A549 (cell line): ENCODE measurements around the gene NMNAT2. TPM values are rescaled to one million over a fixed set of nuclear protein-coding genes. Genes with fewer than 3 reads are reported as not detected.

ENCODE experiments used
- ATAC-seq, 2 experiments: fragments of 200-7000 bp in 1 of 2; fragments of >200 bp in 1 of 2; cut with Nextera tagmentation in 1 of 2; cut with Tn5 transposase in 1 of 2; 3 replicates each; pipeline versions ENCODE4 v1.8.0 to v1.9.1; 2018 to 2020; ENCODE audit warnings: mild to moderate bottlenecking in 1 of 2, moderate library complexity in 1 of 2
- CTCF ChIA-PET: fragments of 300-600 bp; sonication (Branson Sonifier 250); formaldehyde crosslinking; extraction: SDS; loops from one replicate; lab custom pipeline; 2021; ENCODE audit warnings: antibody characterized with exemption, inconsistent platforms; lab: Yijun Ruan, JAX
- POLR2A ChIA-PET: fragments of 350-600 bp; formaldehyde crosslinking; extraction: SDS; loops from one replicate; lab custom pipeline; 2021; ENCODE audit warnings: antibody characterized with exemption, inconsistent platforms; lab: Yijun Ruan, JAX
- DNase-seq, 2 experiments: peaks; one replicate each; pipeline versions ENCODE4 v3.0.0 to v3.0.0-alpha.2; 2011 to 2016; ENCODE audit warnings: low read depth in 1 of 2, low spot score in 1 of 2
- FAIRE-seq: peaks from 2 replicates; lab custom pipeline; 2011; peaks lifted over from hg19 to GRCh38; lab: Jason Lieb, UNC
- H3K27ac ChIP-seq, 2 experiments: fragments of >200 bp; sonication (Bioruptor Twin); formaldehyde crosslinking; 3 replicates each; pipeline ENCODE4 v1.5.1; 2016 to 2017
- H3K4me1 ChIP-seq: fragments of >200 bp; sonication (Bioruptor Twin); formaldehyde crosslinking; 3 replicates; pipeline ENCODE4 v1.6.1; 2016
- H3K4me2 ChIP-seq: fragments of >200 bp; sonication (Bioruptor Twin); formaldehyde crosslinking; 3 replicates; pipeline ENCODE4 v1.6.1; 2016
- H3K4me3 ChIP-seq: fragments of >200 bp; sonication (Bioruptor Twin); formaldehyde crosslinking; 3 replicates; pipeline ENCODE4 v1.5.1; 2016
- H3K9me3 ChIP-seq: fragments of >200 bp; sonication (Bioruptor Twin); formaldehyde crosslinking; 3 replicates; pipeline ENCODE4 v1.6.1; 2016
- BCL3 ChIP-seq: fragments of >200 bp; sonication (Bioruptor Twin); formaldehyde crosslinking; IDR thresholded peaks from 3 replicates; pipeline ENCODE4 v1.6.1; 2016
- CBX8 ChIP-seq: fragments of 200-600 bp; sonication (generic); IDR thresholded peaks from 2 replicates; pipeline ENCODE4 v1.6.1; 2016
- CEBPB ChIP-seq, 2 experiments: fragments of >200 bp in 1 of 2; sonication (Bioruptor Twin) in 1 of 2; formaldehyde crosslinking in 1 of 2; IDR thresholded peaks; 2 replicates each; pipeline ENCODE4 v1.6.1; 2012 to 2016
- CHD2 ChIP-seq: fragments of 150-350 bp; IDR thresholded peaks from 2 replicates; pipeline ENCODE4 v1.6.1; 2014; ENCODE audit warnings: low read length; ENCODE audit not compliant: partially characterized antibody
- EHF ChIP-seq: fragments of 250-450 bp; sonication (Bioruptor Pico); IDR thresholded peaks from 2 replicates; pipeline ENCODE4 v1.5.0; 2020; ENCODE audit warnings: mild to moderate bottlenecking
- EP300 ChIP-seq, 2 experiments: fragments of >200 bp; sonication (Bioruptor Twin); formaldehyde crosslinking; IDR thresholded peaks; 2 replicates in 1 of 2; 3 replicates in 1 of 2; pipeline ENCODE4 v1.6.1; 2016 to 2017
- FOSB ChIP-seq: fragments of 250-450 bp; sonication (Bioruptor Pico); IDR thresholded peaks from 2 replicates; pipeline ENCODE4 v1.5.0; 2020; ENCODE audit warnings: mild to moderate bottlenecking, moderate library complexity
- FOXS1 ChIP-seq: fragments of 250-450 bp; sonication (Bioruptor Pico); IDR thresholded peaks from 2 replicates; pipeline ENCODE4 v1.5.0; 2020; ENCODE audit warnings: mild to moderate bottlenecking, moderate library complexity
- HES2 ChIP-seq: fragments of >200 bp; sonication (Bioruptor Twin); formaldehyde crosslinking; IDR thresholded peaks from 2 replicates; pipeline ENCODE4 v1.6.1; 2016
- HMGXB4 ChIP-seq: fragments of 250-450 bp; sonication (Bioruptor Pico); IDR thresholded peaks from 2 replicates; pipeline ENCODE4 v1.5.0; 2021; ENCODE audit warnings: mild to moderate bottlenecking, moderate library complexity, borderline replicate concordance
- JUN ChIP-seq, 2 experiments: fragments of >200 bp; sonication (Bioruptor Twin); formaldehyde crosslinking; IDR thresholded peaks; 2 replicates in 1 of 2; 3 replicates in 1 of 2; pipeline ENCODE4 v1.6.1; 2016 to 2017
- JUNB ChIP-seq: fragments of >200 bp; sonication (Bioruptor Twin); formaldehyde crosslinking; IDR thresholded peaks from 2 replicates; pipeline ENCODE4 v1.6.1; 2016
- MAFK ChIP-seq: fragments of 450-650 bp; IDR thresholded peaks from 2 replicates; pipeline ENCODE4 v1.6.1; 2014; ENCODE audit not compliant: partially characterized antibody
- MAX ChIP-seq: IDR thresholded peaks from 2 replicates; pipeline ENCODE4 v1.6.1; 2012
- MYC ChIP-seq: IDR thresholded peaks from 2 replicates; pipeline ENCODE4 v1.6.1; 2012; ENCODE audit warnings: mild to moderate bottlenecking, inconsistent platforms, low read length, improper control_type of control experiment, borderline replicate concordance
- POLR2A ChIP-seq: IDR thresholded peaks from 2 replicates; pipeline ENCODE4 v1.6.1; 2012; ENCODE audit warnings: mild to moderate bottlenecking, low read length
- POLR2AphosphoS2 ChIP-seq: conservative IDR thresholded peaks from 2 replicates; pipeline ENCODE4 v1.6.1; 2012; ENCODE audit warnings: low read length, improper control_type of control experiment, inconsistent platforms
- RARB ChIP-seq: fragments of 250-450 bp; sonication (Bioruptor Pico); IDR thresholded peaks from 2 replicates; pipeline ENCODE4 v1.8.0; 2021; ENCODE audit warnings: mild to moderate bottlenecking, moderate library complexity
- RCOR1 ChIP-seq: fragments of 150-350 bp; IDR thresholded peaks from 2 replicates; pipeline ENCODE4 v1.6.1; 2014; ENCODE audit warnings: antibody characterized with exemption, low read length, low read depth
- SMC3 ChIP-seq: fragments of >200 bp; sonication (Bioruptor Twin); formaldehyde crosslinking; IDR thresholded peaks from 3 replicates; pipeline ENCODE4 v1.6.1; 2018; ENCODE audit warnings: inconsistent platforms
- SREBF2 ChIP-seq: fragments of 450-650 bp; IDR thresholded peaks from 2 replicates; pipeline ENCODE4 v1.6.1; 2014; ENCODE audit warnings: mild to moderate bottlenecking, moderate library complexity
- TFCP2L1 ChIP-seq: fragments of 250-450 bp; sonication (Bioruptor Pico); IDR thresholded peaks from 2 replicates; pipeline ENCODE4 v1.5.0; 2021; ENCODE audit warnings: mild to moderate bottlenecking
- TP53 ChIP-seq: fragments of 250-450 bp; sonication (Bioruptor Pico); IDR thresholded peaks from 2 replicates; pipeline ENCODE4 v1.5.0; 2021; ENCODE audit warnings: mild to moderate bottlenecking, moderate library complexity
- USF2 ChIP-seq: fragments of 450-650 bp; IDR thresholded peaks from 2 replicates; pipeline ENCODE4 v1.6.1; 2014; ENCODE audit warnings: antibody characterized with exemption
- ZC3H11A ChIP-seq: fragments of 450-650 bp; IDR thresholded peaks from 2 replicates; pipeline ENCODE4 v1.6.1; 2014; ENCODE audit warnings: antibody characterized with exemption, mild to moderate bottlenecking
- ZFP36 ChIP-seq: fragments of 450-650 bp; IDR thresholded peaks from 2 replicates; pipeline ENCODE4 v1.6.1; 2014; ENCODE audit warnings: borderline replicate concordance; ENCODE audit not compliant: partially characterized antibody
- ZSCAN20 ChIP-seq: fragments of 250-450 bp; sonication (Bioruptor Pico); IDR thresholded peaks from 2 replicates; pipeline ENCODE4 v1.8.0; 2022; ENCODE audit warnings: mild to moderate bottlenecking, moderate library complexity
- WGBS: methylation state at CpG from one replicate; pipeline ENCODE4 v1.1.6; 2017; ENCODE audit errors: missing lambda C conversion rate; 5-methylcytosine and 5-hydroxymethylcytosine counted together
- polyA plus RNA-seq, 4 experiments: library from polyadenylated mRNA; depleted of rRNA in 3 of 4; stranded (reverse); fragments of >200 nt; fragmentation: RNase III in 1 of 4; extraction: RNeasy Plus Mini Kit Qiagen cat#74134 plus additional on column Dnase treatment in 1 of 4; gene quantifications; 2 replicates in 3 of 4; 3 replicates in 1 of 4; pipeline ENCODE4 v1.2.3, GENCODE V29; 2011 to 2017
- TF ChIP-seq, protein P1 (sequence below): fragments of >200 bp; sonication (Bioruptor Twin); formaldehyde crosslinking; IDR thresholded peaks from 3 replicates; pipeline ENCODE4 v1.5.1; 2016
- TF ChIP-seq, protein P2 (sequence below): fragments of 200-600 bp; sonication (generic); IDR thresholded peaks from 2 replicates; pipeline ENCODE4 v1.6.1; 2016; ENCODE audit warnings: antibody characterized with exemption, mild to moderate bottlenecking, moderate library complexity

The NMNAT2 gene
- polyA plus RNA-seq, 2 of the 4 experiments (the other 2 are of a cell fraction) = 0.16 to 0.63 TPM

DNA sequence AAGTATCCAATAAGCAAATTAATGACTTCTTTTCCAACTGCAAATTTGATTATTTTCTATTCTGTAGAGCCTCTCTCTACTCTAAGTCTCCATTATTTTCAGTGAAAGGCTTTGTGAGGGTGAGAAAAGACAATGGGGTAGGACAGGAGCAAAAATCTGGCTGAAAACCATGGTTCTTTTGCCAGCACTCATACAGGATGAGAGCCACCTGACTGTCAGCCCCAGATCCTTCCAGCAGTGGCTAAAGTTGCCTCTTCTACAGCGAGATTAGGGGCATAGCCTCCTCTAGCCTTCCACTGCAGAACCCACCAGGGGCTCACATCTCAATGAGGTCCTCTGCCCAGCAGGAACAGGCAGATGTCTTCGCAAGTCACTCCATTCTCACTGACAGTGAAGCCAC lies 23.7 kb downstream of the NMNAT2 start (continued):
- no peak for TF ChIP-seq RARB (CRISPR knock-in tag)

DNA sequence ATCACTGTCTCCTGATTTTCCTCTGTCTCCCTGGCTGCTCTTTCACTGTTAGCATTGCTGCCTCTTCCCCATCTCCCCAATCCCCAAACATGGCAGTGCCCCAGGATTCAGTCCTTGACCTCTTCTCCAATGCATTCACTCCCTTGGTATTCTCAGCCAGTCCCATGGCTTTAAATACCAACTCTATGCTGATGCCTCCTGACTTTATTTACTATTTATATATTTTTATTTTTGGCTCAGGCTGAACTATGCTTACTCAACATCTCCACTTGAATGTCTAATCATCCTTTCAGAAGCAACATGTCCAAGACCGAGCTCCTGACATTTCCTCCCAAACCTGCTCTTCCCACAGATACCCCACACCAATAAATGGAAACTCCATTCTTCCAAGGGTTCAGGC lies 26.3 kb downstream of the NMNAT2 start:
- no peak overlapping the region for H3K4me3 ChIP-seq
- 12% methylated on average over 1 of the region's 1 CpG for WGBS
- ATAC-seq = no peak
- no peaks in the 10 kb centered on the region for H3K9me3 ChIP-seq
- ChIA-PET CTCF (no interaction called here), POLR2A (no interaction called here)
- no peak for FAIRE-seq
- H3K4me2 ChIP-seq = no peak overlapping the region
- no peak overlapping the region for H3K27ac ChIP-seq
- DNase-seq = no peak
- TF ChIP-seq EHF (CRISPR knock-in tag) = no peak
- TF ChIP-seq MAFK = no peak
- no peak for TF ChIP-seq POLR2A
- TF ChIP-seq HES2 = no peak
- no peak for TF ChIP-seq MAX
- no peak for TF ChIP-seq TP53 (CRISPR knock-in tag)
- TF ChIP-seq SREBF2 = no peak
- no peak for TF ChIP-seq CHD2
- TF ChIP-seq, protein P1, sequence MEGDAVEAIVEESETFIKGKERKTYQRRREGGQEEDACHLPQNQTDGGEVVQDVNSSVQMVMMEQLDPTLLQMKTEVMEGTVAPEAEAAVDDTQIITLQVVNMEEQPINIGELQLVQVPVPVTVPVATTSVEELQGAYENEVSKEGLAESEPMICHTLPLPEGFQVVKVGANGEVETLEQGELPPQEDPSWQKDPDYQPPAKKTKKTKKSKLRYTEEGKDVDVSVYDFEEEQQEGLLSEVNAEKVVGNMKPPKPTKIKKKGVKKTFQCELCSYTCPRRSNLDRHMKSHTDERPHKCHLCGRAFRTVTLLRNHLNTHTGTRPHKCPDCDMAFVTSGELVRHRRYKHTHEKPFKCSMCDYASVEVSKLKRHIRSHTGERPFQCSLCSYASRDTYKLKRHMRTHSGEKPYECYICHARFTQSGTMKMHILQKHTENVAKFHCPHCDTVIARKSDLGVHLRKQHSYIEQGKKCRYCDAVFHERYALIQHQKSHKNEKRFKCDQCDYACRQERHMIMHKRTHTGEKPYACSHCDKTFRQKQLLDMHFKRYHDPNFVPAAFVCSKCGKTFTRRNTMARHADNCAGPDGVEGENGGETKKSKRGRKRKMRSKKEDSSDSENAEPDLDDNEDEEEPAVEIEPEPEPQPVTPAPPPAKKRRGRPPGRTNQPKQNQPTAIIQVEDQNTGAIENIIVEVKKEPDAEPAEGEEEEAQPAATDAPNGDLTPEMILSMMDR = no peak
- no peak for TF ChIP-seq JUNB
- no peak for TF ChIP-seq ZC3H11A
- TF ChIP-seq USF2 = no peak
- TF ChIP-seq JUN (IDR thresholded peaks at IDR 0.05) = no peak
- TF ChIP-seq ZSCAN20 = no peak
- TF ChIP-seq HMGXB4 (CRISPR knock-in tag) = no peak
- no peak for TF ChIP-seq POLR2AphosphoS2
- no peaks in the 10 kb centered on the region for H3K4me1 ChIP-seq

GRCh38 chr1:183390561-183390960 lies 27.6 kb downstream of the NMNAT2 start:
- no peak overlapping the region for H3K27ac ChIP-seq
- 35% methylated on average over 3 of the region's 3 CpGs for WGBS
- no peak for DNase-seq
- no peaks in the 10 kb centered on the region for H3K4me1 ChIP-seq
- no peak for ATAC-seq
- no peak overlapping the region for H3K4me2 ChIP-seq
- no peak overlapping the region for H3K4me3 ChIP-seq
- POLR2A ChIA-PET = no interaction called here
- no peak for FAIRE-seq
- CTCF ChIA-PET = no interaction called here
- H3K9me3 ChIP-seq = no peaks in the 10 kb centered on the region
- TF ChIP-seq RARB (CRISPR knock-in tag) = no peak
- no peak for TF ChIP-seq MYC
- no peak for TF ChIP-seq HES2
- no peak for TF ChIP-seq CEBPB (IDR thresholded peaks at IDR 0.05)
- no peak for TF ChIP-seq FOSB (CRISPR knock-in tag)
- no peak for TF ChIP-seq ZFP36
- no peak for TF ChIP-seq CHD2
- TF ChIP-seq TFCP2L1 (CRISPR knock-in tag) = no peak
- TF ChIP-seq FOXS1 (CRISPR knock-in tag) = no peak
- no peak for TF ChIP-seq BCL3
- no peak for TF ChIP-seq CBX8
- no peak for TF ChIP-seq POLR2A
- no peak for TF ChIP-seq RCOR1
- no peak for TF ChIP-seq EP300 (IDR thresholded peaks at IDR 0.05)
- TF ChIP-seq, protein P2, sequence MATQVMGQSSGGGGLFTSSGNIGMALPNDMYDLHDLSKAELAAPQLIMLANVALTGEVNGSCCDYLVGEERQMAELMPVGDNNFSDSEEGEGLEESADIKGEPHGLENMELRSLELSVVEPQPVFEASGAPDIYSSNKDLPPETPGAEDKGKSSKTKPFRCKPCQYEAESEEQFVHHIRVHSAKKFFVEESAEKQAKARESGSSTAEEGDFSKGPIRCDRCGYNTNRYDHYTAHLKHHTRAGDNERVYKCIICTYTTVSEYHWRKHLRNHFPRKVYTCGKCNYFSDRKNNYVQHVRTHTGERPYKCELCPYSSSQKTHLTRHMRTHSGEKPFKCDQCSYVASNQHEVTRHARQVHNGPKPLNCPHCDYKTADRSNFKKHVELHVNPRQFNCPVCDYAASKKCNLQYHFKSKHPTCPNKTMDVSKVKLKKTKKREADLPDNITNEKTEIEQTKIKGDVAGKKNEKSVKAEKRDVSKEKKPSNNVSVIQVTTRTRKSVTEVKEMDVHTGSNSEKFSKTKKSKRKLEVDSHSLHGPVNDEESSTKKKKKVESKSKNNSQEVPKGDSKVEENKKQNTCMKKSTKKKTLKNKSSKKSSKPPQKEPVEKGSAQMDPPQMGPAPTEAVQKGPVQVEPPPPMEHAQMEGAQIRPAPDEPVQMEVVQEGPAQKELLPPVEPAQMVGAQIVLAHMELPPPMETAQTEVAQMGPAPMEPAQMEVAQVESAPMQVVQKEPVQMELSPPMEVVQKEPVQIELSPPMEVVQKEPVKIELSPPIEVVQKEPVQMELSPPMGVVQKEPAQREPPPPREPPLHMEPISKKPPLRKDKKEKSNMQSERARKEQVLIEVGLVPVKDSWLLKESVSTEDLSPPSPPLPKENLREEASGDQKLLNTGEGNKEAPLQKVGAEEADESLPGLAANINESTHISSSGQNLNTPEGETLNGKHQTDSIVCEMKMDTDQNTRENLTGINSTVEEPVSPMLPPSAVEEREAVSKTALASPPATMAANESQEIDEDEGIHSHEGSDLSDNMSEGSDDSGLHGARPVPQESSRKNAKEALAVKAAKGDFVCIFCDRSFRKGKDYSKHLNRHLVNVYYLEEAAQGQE = no peak
- no peak for TF ChIP-seq SMC3
